HUDEP-2 (cell line): ENCODE data around the gene CDKN1B.

Experiments
- DNase-seq, 76 experiments: peaks; one replicate each; lab custom pipeline; 2025; ENCODE audit not compliant: unreplicated experiment in 76 of 76; lab: John Stamatoyannopoulos, UW

CDKN1B gene

DNA sequence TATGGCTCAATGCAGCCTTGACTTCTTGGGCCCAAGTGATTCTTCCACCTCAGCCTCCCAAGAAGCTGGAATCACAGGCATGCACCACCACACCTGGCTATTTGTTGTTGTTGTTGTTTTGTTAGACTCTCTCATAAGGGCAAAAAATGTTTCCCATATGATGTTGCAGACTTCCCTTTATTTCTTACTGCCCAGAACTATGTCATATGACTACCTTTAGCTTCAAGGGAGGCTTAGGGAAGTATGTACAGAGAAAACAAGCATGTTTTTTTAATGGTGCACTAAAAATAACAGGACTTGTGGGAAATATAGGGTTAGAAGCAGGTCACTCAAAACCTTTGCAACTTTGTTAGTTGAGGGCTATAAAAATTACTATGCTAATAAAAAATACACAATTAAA is 16.9 kb upstream of the CDKN1B start:
- DNase-seq: no peak

DNA sequence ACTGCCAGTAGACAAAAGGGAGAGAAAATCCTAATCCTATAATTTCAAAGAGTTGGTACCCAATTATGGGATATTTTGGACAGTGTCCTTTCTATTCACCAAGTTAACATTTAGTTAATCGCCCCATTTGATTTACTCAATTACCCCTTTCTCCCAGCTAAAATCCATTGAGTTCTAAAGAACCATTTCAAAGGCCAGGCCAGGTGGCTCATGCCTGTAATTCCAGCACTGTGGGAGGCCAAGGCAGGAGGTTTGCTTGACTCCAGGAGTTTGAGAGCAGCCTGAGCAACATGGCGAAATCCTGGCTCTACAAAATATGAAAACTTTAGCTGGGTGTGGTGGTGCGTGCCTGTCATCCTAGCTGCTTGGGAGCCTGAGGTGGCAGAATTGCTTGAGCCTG is 15.7 kb upstream of the CDKN1B start:
- DNase-seq: no peak

DNA sequence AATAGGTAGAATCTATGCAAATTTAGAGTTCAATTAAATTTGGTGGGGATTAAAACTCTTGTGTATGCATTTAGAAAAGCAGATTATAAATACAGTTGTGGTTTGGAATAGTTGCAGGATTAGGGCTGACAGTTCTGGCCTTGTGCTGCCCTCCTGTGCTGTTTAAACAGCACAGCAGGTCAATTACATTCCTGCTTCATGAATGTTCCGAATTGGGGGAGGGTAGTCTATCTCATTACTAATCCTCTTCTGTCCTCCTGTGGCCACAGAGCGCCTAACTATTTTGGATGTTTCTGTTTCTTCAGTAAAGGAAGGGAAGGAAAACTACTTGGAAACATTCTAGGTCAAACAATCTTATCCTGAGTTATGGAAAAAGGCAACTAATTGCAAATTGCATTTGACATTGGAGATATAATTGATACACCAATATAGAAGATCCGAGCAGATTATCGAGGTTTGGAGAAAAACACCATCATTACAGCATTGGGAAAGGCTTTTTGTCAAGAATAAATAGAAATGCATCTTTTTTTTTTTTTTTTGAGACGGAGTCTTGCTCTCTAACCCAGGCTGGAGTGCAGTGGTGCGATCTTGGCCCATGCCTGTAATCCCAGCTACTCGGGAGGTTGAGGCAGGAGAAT is 12.5 kb upstream of the CDKN1B start:
- peak in 51 of 76 experiments; percentile 7 to 82 (median 58) for DNase-seq

DNA sequence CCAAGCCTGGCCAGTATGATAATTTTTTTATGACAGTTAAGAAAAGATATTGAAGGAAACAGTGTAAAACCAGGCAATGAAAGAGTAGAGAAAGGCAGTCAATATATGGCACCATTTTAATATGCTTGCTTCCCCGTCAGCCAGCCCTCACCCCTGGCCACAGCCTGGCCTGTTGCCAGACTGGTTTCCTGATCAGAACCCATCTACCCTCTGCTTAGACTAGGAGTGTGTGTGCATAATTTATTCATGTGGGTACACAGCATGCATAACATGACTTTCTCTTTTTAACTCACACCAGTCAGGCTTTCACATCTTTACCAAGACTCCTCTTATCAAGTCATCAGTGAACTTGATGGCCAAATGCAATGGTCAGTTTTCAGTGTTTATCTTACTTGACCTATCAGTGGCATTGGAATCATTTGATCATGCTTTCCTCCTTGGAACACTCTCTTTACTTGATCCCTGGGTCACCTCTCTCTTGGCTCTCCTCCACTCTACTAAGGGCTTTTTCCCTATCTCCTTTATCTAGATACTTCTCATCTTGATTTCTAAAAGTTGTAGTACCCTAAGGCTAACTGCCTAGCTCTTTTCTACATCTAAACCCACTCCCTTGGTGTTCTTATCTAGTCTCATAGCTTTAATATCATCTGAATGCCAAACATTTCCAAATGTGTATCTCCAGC is 11.2 kb upstream of the CDKN1B start:
- DNase-seq: peak in 2 of 76 experiments; percentile 7 to 11

DNA sequence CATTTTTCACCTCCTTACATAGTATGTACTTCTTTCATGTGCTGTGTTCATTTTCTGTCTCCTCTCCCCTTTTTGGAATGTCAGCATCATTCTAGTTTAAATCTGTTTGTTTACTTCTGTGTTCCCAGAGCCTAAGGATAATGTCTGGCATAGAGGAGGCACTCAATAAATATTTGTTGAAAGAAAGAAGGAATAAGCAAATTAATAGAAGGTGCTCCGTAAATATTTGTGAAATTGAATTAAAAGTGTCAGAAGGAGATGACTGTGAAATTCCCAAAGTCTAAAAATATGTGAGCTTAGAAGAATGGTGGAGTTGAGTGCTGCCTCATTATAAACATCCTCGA is 3.3 kb upstream of the CDKN1B start:
- no peak for DNase-seq

DNA sequence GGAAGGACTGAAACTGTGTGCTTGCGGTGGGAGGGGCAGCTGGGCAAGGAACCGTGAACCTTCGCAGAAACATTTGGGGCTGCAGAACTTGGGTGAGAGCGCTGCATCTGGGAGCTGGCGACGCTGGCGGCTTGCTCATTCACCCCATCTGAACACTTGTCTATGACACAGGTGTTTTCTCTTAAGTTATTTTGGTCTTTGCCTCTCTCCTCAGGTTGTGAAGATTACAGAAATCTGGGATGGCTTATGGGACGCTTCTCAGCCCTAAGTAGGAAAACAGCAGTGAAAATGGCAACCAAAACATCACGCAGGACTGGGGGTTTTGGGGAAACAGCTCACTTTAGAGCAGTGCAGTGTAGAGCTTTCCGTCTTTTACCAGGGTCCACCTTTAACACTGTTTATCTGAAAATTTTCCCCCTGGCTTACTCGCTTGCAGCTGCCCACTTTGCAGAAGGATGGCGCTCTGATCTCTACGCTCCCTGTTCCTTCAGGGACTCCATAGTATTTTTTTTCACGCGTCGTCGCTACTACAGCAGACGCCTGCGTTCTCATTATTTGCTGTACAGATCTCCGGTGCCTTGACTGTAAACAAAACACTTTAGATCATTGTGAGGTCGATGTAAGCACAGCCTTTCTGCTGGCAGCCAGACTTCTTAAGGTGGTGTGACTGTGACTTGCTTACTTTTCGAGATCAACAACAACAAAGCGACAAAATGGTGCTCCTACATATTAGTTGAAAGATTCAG is 2.7 kb upstream of the CDKN1B start:
- no peak for DNase-seq

DNA sequence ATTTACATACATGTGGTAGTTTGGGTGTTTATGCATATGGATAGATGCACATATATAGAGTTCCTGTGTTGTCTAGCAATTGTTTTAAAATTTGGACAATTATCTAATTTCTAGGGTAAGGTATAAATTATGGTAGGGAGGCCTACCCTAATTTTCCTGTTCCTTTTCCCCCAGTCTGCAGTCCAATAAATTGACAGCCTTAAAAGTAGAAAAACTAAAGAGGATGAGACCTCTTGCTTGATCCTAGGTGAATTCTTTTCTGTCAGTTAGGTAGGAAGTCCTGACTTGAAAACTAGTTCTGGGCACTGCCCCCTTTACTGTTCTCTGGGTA is 2.1 kb upstream of the CDKN1B start:
- no peak for DNase-seq

DNA sequence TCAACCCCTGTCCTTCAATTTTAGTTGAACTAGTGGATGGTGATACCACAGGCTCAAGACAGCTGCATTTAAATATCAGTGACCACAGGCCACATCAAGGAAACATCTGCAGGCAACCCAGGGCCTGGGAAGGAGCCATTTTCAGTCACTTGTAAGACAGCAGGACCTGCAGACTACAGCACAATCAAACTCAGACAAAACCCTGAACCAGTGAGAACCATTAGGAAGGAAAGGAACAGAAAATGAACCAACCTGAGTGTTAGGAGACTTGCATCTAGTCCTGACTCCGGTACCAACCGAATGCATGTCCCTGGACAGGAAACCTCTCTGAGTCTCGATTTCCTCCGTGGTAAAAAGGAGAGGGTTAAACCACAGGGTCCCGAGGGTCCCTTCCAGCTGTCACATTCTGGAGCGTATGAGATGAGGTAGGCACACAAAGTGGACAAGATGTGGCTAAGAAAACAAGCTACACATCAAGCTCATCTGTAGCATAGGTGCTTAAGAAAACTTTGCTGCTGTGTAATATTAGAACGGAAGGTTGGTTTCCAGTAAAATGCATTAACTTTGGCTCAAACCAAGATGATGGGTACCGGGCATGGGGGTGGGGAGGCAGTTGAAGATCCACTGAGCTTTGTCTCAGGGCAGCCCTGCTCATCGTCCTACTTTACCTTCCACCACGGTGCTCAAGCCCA is 1.6 kb upstream of the CDKN1B start:
- DNase-seq: peak in 7 of 76 experiments; percentile 10 to 44 (median 36)

DNA sequence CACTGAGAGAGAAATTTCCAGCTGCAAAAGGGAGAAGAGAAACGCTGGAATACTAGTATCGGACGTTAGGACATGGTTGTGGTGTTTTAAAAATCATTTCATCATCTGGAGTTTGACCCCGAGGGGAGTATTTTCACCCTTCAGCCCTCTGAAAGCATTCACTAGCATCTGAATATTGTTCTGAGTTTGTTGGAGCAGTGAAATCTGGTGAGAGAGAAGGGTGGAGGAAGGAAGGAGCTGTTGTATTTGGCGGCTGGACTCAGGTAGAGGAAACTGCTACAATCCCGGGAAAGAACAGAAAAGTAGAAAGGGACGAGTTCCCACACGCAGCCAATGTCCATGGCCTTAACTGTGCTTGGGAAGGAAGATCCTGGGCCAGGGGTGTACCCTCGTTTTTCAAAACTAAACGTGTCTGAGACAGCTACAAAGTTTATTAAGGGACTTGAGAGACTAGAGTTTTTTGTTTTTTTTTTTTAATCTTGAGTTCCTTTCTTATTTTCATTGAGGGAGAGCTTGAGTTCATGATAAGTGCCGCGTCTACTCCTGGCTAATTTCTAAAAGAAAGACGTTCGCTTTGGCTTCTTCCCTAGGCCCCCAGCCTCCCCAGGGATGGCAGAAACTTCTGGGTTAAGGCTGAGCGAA is 896 bp upstream of the CDKN1B start:
- DNase-seq: peak in 5 of 76 experiments; percentile 36 to 58 (median 41)

DNA sequence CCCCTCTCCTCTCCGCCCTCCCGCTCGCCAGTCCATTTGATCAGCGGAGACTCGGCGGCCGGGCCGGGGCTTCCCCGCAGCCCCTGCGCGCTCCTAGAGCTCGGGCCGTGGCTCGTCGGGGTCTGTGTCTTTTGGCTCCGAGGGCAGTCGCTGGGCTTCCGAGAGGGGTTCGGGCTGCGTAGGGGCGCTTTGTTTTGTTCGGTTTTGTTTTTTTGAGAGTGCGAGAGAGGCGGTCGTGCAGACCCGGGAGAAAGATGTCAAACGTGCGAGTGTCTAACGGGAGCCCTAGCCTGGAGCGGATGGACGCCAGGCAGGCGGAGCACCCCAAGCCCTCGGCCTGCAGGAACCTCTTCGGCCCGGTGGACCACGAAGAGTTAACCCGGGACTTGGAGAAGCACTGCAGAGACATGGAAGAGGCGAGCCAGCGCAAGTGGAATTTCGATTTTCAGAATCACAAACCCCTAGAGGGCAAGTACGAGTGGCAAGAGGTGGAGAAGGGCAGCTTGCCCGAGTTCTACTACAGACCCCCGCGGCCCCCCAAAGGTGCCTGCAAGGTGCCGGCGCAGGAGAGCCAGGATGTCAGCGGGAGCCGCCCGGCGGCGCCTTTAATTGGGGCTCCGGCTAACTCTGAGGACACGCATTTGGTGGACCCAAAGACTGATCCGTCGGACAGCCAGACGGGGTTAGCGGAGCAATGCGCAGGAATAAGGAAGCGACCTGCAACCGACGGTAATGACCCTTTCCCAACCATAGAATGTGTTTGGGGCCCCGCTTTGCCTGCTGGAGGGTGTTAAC is 615 bp downstream of the CDKN1B start:
- DNase-seq: peak in 9 of 76 experiments; percentile 7 to 57 (median 24)

DNA sequence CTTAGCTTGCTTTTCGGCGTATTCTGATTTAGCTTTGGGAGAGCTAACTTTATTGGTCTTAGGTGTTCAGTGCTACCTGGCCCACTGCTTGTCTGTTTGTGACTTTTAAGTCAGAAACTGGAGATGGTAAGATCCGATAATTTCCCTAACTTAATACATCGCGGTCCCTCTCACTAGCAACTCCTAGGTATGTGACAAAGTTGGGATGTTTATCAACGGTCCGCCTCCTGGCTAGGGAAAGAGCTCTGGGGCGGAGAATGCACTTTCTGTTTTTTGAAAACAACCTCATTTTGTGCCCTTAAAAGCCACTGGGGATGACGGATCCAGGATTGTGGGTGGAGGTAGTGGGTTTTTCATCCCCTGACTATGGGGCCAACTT is 1.2 kb downstream of the CDKN1B start:
- DNase-seq: peak in 5 of 76 experiments; percentile 10 to 38 (median 19)

DNA sequence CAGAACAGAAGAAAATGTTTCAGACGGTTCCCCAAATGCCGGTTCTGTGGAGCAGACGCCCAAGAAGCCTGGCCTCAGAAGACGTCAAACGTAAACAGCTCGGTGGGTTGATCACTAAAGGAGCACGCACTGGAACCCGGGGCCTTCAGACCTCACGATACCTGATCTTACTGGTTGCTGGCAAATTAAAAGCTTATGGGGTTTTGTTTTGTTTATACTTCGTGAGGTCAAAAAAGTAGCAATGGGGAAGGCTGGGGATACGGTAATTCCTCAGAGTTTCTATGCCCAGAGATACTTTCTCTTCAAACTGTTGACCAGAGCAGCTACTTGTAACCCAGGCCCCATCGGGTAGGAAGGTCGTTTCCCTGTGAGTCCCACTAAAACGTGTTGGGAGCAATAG is 1.7 kb downstream of the CDKN1B start:
- peak in 6 of 76 experiments; percentile 4 to 21 (median 14) for DNase-seq

DNA sequence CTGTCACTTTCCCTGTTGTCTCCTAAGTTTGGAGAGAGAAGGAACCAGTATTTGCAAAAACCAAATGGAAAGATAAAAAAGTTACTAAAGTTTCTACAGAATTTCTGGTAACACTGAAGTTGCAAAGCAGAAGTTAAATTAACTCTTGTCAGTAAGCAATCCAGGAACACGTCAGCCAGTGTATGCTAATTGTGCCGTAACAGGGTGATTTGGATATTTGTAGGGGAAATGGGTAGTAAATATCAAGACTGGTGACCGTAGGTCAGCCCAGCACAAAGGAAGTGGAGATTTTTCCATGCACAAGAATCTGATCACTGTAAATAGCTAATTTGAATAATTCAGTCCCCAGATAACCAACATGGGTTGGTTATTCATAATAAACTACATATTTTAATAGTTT is 2.3 kb downstream of the CDKN1B start:
- DNase-seq: peak in 3 of 76 experiments; percentile 8 to 16 (median 9)

DNA sequence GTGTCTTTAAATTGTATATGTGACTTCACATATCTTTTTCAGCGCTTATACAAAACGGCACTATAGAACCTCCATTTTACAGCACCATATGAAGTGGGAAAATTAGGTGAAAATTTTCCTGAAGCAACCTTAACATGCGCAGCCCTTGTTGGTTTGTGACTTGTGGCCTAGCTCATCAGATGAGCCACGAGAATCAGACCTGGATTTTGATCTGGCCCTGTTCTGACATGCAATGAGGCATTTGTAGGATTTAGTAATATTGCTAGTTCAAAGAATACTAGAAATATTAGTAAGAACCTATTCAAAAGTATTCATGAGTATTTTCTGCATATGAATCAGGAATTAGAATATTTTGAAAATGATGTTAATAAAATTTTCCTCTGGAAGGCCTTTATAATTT is 2.9 kb downstream of the CDKN1B start:
- no peak for DNase-seq

DNA sequence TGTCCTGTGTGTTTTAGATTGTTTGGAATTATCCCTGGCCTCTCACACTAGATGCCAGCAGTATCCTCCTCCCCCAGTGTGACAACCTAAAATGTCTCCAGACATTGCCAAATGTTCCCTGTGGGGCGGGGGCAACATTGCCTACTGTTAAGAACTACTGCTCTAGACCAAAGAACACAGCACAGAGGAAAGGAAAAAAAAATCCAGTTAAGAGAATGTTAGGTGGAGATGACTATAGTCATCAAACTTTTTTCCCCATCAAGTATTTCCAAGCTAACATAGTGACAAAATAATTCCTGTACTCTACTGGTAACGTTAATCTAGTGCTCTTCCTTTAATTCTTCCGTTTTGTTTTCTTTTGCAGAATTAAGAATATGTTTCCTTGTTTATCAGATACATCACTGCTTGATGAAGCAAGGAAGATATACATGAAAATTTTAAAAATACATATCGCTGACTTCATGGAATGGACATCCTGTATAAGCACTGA is 3.5 kb downstream of the CDKN1B start:
- DNase-seq: peak in 2 of 76 experiments; percentile 5 to 20

DNA sequence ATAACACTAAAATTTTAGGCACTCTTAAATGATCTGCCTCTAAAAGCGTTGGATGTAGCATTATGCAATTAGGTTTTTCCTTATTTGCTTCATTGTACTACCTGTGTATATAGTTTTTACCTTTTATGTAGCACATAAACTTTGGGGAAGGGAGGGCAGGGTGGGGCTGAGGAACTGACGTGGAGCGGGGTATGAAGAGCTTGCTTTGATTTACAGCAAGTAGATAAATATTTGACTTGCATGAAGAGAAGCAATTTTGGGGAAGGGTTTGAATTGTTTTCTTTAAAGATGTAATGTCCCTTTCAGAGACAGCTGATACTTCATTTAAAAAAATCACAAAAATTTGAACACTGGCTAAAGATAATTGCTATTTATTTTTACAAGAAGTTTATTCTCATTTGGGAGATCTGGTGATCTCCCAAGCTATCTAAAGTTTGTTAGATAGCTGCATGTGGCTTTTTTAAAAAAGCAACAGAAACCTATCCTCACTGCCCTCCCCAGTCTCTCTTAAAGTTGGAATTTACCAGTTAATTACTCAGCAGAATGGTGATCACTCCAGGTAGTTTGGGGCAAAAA is 4.1 kb downstream of the CDKN1B start:
- DNase-seq: peak in 2 of 76 experiments; percentile 13

DNA sequence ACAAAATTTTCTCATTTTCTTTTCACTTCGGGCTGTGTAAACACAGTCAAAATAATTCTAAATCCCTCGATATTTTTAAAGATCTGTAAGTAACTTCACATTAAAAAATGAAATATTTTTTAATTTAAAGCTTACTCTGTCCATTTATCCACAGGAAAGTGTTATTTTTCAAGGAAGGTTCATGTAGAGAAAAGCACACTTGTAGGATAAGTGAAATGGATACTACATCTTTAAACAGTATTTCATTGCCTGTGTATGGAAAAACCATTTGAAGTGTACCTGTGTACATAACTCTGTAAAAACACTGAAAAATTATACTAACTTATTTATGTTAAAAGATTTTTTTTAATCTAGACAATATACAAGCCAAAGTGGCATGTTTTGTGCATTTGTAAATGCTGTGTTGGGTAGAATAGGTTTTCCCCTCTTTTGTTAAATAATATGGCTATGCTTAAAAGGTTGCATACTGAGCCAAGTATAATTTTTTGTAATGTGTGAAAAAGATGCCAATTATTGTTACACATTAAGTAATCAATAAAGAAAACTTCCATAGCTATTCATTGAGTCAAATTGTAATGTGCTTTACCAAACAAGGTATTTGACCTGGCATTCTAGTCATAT is 4.8 kb downstream of the CDKN1B start:
- no peak for DNase-seq

DNA sequence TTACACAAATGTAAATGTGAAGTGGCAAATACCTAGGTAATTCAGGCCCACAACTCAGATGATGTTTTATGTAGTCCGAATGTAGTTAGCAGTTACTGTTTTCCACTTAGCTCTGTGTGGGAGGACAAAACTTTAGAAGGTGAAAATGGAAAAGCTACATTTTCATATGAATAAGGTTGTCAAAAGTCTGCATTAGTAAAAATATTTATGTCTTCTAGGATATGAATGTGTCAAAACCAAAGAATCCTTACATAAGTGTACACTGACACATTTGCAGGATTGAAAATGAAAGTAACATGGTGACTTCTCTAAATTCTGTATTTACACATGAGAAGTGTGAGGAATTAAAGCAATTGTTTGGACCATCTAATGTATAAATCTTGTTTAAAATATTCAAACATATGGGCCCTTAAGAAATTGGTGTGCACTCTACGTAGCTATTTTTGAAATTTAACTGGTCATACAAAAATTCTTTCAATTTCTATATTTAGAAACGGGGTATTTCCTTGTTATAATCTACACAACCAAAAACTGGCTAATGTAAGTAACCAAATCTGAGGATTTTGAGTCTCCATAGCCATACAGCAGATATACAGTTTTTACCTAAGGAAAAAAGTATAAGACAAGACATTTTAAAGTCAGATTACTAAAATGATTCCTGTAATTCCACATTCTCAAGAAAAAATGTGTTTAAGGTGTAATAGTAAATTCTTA is 5.4 kb downstream of the CDKN1B start:
- DNase-seq: peak in 6 of 76 experiments; percentile 33 to 56 (median 50)
